ENCODE data around the gene HIPK2. TPM values are rescaled to one million over a fixed set of nuclear protein-coding genes. Genes with fewer than 3 reads are reported as not detected.
"Not testable (repeated sequence)": the region's sequence is repeated elsewhere in the genome, so short reads cannot be mapped to it uniquely, and the experiment has no call there.

Gene HIPK2
- polyA plus RNA-seq, 4 donors = 88.4 to 98.6 (median 97.0) TPM

DNA sequence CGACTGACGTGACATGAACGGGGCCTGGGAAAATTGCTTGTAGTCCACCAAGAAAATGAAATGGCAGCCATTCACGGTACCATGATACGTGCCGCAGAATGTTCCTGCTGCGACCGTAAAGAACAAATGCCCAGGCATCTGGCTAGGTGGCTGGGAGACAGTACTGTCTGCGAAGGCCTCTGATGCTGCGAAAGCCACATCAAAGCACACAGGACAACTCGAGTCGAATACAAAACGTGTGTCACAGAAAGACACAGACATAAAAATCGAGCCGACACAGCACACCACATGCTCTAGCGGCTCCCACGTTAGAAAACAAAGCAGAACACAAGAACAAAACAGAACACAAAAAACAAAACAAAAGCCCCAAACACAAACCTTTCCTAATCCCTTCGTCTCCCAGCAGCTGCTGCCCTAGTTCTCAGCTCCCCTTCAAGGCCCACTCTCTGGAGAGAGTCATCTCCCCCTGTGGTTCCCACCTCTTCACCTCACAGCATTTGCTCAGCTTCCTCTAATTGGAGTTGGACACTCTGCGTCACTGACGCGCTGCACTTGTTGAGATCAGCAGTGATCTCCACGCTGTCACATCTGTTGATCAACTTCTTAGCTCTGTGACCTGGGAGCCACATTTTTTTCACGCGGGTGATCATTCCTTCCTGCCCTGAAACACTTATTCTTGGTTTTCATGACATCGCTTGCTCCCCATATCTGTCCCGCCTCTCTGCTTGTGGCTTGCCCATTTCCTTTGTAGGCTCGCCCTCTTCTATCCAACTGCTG, 142.1 kb downstream of the HIPK2 start:
- DNase-seq (ENCODE audit: low read depth in 4 of 4, low spot score in 3 of 4) = no peak

DNA sequence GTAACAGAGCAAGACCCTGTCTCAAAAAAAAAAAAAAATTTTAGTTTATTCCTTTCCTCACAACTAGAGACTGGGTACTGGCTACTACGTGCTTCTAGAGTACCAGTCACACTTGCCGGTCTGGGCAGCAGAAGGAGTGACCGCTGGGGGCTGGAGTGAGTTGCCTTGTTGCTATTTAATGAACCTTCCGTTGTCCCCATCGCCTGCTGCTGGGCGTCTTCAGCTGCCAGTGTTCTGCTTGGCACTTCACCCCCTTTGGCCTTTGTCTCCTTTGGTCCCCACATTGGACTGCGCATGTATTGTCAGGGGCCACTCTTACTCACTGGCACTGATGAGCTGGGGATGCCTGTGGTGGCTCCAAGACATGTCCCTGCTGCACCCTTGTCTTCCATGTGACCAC, 143.7 kb downstream of the HIPK2 start:
- DNase-seq (ENCODE audit: low read depth in 4 of 4, low spot score in 3 of 4) = no peak

DNA sequence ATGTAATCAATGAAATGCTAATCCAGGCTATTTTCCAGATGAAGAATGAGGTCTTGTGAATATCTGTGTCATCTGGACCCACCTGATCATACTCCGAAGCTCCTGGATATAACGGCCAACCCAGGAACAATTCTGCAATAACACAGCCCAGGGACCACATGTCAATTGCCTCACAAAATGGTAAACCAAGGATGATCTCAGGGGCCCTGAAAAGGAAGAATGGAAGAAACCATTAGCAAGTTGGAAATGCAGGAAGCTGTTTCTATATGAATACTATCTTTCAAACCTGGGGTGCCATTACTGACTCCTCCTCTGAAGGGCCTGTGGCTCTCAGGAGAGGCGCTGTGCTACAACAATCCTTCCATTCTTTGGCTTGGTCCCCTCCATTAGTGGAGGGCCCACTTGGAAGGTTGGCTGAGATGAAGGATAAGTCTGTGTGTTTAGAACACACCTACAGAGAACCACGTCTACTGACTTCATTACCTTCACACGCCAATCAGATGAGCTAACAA, 146.2 kb downstream of the HIPK2 start:
- DNase-seq (ENCODE audit: low read depth in 4 of 4, low spot score in 3 of 4) = no peak

DNA sequence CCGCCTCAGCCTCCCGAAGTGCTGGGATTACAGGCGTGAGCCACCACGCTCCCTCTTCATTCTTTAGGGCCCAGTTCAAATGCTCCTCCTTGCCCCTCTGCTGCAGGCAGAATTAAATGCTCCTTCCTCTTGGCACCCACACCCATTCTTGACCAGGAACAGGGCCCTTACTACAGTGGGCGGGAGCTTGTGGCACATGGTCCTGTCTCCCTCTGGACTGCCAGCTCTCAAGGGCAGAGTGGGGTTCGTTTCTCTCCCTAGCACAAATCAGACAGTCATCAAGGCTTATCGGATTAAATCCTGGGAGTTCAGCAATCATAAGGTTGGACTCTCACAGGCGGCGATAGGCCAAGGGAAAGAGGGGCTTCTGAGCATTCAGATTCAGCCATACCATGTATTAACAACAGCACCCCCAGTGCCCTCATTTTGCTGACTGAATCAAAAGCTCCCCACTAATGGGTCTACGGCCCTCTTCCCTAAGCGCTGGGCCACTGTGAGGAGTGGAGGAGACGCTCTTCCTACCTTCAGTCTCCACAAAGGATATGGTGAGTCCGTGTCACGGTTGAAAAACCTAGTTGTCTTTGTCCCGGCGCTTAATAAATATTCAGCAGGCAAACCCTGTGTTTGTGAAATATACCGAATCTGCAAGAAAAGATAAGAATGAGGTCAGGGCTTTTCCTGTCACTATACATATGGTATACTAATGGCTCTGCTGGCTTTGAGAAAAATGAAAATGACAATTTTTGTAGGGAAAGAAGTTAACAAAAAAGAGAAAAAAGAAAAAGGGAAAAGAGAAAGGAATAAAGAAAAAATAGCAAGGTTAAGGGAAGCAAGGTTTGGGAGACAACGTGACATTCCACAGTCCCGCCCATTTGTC, 146.9 kb downstream of the HIPK2 start:
- no peak for DNase-seq (ENCODE audit: low read depth in 4 of 4, low spot score in 3 of 4)

DNA sequence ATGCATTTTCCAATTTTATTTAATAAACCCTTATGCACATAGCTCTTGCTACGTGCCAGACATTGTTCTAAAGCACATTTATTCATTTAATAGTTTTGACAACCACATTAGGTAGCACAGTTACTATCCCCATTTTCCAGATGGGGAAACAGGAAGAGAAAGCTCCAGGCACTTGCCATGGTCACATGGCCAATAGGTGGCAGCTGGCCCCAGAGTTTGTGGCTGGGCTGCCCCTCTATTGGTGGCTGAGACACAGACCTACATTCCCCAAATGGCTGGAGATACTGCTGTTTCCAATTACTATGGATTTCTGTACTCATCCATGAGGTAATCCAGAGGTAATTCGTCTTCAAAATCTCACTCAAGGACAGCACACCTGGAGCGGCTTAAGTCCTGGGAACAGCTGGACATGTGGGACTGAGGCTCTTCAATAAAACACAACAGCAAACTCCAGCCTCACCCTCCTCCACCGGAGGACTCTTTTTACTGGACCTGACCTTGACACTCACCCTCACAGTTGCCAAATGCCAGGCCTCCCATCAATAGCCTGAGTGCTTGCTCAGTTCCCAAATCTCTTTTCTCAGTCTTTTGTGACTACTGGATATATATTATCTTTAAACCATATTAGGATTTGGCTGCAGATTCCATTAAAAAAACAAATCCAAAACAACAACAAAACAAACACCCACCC, 148.3 kb downstream of the HIPK2 start:
- no peak for DNase-seq (ENCODE audit: low read depth in 4 of 4, low spot score in 3 of 4)

DNA sequence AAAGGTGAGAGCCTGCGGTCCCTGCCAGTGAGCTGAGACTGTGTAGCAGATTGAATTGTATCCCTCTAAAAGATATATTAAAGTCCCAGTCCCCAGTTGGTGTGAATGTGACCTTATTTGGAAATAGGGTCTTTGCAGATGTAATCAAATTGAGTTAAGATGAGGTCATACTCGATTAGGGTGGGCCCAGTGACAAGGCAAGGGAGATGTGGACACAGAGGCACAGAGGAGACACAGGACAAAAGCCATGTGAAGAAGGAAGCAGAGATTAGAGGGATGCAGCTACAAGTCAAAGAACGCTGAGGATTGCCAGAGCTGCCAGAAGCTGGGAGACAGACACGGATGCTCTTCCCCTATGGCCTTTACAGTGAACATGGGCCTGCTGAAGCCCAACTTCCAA, 150.0 kb downstream of the HIPK2 start:
- DNase-seq (ENCODE audit: low read depth in 4 of 4, low spot score in 3 of 4) = no peak

DNA sequence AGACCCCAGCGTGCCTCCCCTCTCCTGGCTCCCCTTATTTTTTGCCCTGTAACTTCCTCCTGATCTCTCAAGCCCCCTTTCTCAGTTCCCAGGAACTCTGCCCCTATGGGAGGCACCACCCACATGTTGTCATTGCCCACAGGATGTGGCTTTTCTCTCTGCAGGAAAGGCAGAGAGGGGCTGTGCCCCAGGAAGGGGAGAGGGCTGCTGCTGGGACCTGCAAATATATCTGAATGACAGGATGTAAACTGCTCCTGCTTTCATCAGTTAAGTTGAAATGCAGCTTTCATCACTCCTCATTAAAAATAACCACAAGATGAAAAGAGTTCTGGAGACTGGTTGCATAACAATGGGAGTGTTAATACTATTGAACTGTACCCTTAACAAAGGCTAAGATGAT, 151.0 kb downstream of the HIPK2 start:
- no peak for DNase-seq (ENCODE audit: low read depth in 4 of 4, low spot score in 3 of 4)

DNA sequence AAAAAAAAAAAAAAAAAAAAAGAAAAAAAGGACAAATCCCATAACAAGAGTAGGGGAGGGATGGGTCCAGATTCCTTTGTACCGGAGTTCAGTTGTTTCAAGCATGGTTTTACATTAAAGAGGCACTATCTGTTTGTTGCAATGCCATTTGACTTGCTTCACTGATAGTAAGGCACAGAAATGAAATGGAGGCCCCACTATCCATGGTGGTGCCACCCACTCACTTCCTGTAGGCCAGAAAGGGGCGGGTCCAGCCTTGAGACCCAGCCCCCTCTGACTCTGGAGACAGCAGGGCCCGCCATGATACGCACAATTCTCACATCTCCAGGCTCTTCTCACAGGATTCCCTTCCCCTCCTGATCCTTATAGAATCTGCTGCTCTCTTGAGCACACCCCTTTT, 154.3 kb downstream of the HIPK2 start:
- no peak for DNase-seq (ENCODE audit: low read depth in 4 of 4, low spot score in 3 of 4)

DNA sequence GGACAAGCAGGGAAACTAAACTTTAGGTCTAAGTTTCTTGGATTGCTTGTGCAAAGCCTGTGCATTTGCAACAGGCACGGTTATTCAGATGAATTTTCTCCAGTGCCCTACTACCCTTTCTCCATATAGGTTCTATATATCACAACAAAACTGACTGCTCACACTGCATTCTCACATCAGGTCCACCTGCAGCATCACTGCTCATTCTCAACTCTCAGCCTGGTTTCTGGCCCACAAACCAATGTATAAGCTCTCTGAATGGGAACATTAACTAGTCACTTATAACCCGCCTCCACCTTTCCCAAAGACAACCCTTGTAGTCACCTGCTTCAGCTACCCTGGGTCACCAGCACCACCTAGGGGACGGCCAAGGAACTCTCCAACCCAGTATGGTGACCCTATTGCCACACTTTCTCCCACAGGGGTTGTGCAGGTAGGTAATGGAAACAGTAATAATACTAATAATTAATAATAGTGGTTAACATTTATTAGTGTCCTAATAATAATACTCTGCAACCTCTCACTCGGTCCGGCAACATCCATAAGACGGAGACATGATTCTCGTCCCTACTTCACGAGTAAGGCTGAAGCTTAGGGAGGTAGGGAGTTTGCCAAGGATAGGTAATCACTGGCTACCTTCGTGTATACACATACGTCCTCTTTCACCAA, 157.0 kb downstream of the HIPK2 start:
- DNase-seq (ENCODE audit: low read depth in 4 of 4, low spot score in 3 of 4) = no peak

DNA sequence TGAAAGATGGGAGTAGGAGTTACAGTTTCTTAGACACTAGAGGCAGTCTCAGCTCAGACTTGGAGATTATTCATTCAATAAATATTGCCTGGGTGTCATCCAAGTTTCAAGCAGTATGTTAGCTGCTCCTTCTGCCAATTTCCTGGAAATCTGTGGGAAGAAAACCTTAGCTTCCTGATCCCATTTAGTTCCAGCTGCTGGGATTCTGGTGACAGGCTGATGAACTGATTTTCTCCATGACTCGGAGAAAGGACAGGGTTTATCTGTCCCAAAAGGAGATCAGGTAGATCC, 158.5 kb downstream of the HIPK2 start:
- no peak for DNase-seq (ENCODE audit: low read depth in 4 of 4, low spot score in 3 of 4)

DNA sequence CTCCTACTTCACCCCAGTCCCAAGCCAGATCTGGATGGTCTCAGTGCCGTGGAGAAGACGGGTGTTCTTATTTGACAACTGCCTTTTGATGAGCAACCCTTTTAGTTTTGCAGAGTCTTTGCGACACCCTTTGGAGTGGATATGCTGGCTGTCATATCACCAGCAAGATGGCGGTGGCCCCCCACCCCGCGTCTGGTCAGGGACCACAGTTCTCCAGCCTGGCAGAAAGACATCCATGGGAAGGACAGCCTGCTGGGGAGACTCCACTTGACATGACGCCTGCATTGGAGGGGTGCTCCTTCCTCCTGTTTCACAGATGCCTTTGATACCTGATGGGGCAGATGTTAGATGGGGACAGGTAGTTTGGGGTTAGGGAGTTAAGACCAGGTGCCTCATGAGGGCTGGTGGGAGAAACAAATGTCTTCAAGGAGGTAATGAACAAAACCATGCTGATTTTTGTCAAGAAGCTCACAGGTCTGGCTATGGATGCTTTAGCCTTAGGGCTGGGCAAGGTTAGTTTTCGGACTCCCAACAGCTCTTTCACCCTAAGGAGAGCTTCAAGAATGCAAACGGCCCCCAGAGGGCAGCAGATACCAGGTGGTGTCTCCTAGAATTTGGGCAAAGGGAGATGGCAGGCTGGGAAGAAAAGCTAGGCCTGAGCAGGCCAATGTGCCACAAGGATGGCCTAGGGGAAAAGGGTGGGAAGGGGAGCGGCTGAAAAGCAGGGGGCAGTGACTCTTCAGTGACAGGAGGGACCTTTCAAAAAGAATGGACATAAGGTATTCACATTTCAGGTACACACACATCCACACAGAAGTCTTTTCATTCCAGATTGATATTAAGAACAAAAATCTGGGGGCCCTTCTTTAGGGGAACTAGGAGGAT, 159.1 kb downstream of the HIPK2 start:
- DNase-seq (ENCODE audit: low read depth in 4 of 4, low spot score in 3 of 4) = no peak

DNA sequence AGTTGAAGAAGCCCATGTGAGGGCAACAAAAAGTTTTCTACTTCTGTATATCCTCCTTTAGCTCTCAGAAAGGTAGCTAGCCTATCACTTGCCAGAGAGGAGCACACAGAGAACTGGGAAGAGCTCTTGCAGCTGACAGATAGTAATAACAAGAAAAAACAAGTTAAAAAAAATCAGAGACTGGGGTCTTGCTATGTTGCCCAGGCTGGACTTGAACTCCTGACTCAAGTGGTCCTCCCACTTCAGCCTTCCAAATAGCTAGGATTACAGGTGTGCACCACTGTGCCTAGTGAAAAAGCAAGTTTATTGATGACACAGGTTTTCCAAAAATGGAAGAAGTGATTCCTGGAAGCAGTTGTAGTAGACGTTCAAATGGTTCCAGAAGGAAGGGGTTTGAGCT, 160.7 kb downstream of the HIPK2 start:
- DNase-seq (ENCODE audit: low read depth in 4 of 4, low spot score in 3 of 4) = no peak

DNA sequence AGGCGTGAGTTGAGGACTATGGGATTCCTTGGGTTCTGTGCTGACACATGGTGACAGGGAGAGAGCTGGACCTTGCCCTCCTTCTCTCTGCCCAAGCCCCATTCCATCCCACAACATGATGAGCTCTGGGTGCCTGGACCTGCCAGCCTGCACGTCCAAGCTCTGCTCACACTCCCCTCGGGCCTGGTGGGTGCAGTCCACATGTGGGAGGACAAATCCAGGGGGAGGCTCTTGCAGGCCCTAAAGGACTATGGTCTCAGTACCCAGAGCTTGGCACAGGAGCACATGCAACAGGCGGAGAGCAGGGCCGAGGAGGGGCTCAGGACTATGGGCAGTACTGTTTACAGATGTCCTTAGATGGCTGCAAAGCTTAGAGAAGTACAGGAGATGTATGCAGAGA, 162.9 kb downstream of the HIPK2 start:
- no peak for DNase-seq (ENCODE audit: low read depth in 4 of 4, low spot score in 3 of 4)

DNA sequence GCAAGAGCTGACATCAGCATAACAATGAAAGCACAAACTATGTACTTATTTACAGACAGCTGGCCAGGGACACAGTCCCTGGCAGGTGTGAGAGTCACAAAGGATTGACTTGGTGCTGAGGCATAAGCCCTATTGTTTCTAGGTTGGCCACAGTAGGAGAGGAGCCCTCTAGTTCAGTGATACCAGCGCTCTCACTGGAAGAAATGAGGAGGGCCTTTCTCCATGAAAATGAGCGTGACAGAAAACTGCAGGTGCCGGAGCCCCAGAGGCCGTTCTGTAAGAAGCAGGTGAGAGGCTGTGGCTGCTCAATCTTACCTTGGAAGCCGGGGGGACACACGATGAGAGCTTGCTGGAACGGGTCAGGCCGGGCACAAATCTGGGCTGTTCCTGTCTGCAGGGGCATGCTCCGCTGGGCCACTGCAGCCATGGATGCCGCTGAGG, 163.8 kb downstream of the HIPK2 start:
- DNase-seq (ENCODE audit: low read depth in 4 of 4, low spot score in 3 of 4) = no peak

DNA sequence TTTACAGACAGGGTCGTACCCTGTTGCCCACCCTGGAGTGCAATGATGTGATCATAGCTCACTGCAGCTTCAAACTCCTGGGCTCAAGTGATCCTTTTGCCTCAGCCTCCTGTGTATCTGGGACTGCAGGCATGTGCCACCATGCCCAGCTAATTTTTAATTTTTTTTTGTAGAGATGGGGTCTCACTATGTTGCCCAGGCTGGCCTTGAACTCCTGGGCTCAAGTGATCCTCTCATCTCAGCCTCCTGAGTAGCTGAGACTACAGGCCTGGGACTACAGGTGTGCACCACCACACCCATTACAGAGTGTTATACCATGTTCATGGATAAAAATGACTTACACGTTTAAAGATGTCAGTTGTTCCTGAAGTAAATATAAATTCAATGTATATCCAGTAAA, 166.2 kb downstream of the HIPK2 start:
- DNase-seq (ENCODE audit: low read depth in 4 of 4, low spot score in 3 of 4) = not testable (repeated sequence)

DNA sequence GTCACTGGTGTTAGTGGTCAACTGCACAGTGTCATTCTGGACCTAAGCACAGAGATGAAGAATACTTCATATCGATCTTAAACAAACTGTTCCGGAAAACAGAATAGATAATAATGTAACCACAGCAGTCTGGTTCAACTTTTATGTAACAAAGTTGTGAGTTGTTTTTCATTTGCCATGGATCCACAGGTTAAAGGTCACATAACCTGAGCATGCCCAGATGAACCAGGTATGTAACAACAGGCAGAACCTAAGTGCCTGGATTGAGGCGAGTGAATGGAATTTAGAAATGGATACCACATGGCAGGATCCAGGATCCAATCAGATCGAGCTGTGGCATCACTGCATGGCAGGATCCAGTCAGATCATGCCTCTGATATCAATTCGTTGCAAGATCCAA, 167.2 kb downstream of the HIPK2 start:
- DNase-seq (ENCODE audit: low read depth in 4 of 4, low spot score in 3 of 4) = no peak

DNA sequence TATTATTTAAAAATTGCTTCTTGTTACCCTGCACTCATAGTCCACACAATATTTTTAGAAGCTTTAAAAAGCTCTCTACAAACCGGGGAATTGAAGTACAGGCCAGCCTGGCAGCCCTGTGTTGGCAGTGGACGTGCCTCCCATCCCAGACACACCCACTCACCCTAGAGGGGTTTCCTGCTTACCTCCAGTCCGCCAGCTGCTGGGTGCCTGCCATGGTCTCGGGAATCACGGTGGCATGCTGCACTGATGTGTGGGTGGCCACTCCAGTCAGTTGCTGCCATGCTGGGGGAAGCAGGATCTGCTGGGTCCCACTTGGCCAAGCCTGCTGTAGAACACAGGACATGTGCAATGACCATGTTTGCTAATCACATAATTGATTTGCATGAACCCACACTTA, 173.9 kb downstream of the HIPK2 start:
- DNase-seq (ENCODE audit: low read depth in 4 of 4, low spot score in 3 of 4) = no peak

DNA sequence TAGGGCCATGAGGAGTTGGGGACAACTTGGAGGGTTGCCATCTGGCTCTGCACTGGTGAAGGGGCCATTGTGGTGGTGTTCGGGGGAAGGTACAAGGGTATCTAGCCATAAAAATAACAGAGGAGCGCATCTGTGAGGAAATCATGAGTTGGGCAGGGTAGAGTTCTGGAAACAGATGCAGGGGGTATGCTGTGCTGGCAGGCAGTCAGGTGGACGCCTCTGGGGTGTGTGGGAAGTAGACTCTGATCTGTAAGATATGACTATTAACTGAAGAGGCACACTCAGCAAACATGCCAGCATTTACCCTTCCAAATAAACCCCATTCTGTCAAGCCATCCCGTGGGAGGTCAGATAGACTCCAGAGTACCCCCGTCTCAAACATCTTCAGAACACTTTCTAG, 174.5 kb downstream of the HIPK2 start:
- no peak for DNase-seq (ENCODE audit: low read depth in 4 of 4, low spot score in 3 of 4)

DNA sequence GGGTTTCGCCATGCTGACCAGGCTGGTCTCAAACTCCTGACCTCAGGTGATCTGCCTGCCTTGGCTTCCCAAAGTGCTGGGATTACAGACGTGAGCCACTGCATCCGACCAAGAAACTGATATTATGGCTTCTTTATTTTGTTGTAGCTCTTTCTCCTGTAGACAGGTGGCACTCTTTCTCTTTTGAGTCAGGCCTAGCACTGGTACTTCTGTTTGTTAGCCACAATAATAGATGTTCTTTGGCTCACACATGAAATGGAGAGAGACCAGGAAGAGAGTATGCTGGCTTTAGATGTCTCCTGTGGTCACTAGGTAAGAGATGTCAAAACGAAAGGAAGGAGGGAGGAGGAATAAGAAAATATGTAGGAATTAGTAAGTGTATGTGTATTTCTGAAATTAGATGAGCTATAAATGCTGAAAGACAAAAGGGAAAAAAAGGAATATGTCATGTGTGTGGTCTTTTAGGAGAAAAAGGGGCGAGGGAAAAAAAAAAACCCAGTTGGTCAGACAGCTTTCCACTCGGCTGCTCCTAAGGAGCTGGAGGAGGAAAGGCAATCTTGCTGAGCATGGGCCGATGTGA, 175.6 kb downstream of the HIPK2 start:
- DNase-seq (ENCODE audit: low read depth in 4 of 4, low spot score in 3 of 4) = no peak
